Neural cell (in vitro differentiated cells): ENCODE data around the gene TAL1. TPM values are rescaled to one million over a fixed set of nuclear protein-coding genes. Genes with fewer than 3 reads are reported as not detected.

Experiments used
- H2AFZ ChIP-seq: fragments of 200-600, 300-800 bp; sonication (generic), shearing (Covaris generic); 2 replicates; pipeline ENCODE4 v1.6.0; 2014; ENCODE audit warnings: low read depth, mild to moderate bottlenecking, antibody characterized with exemption, low read length, moderate library complexity
- H3F3A ChIP-seq: fragments of 200-600 bp; shearing (Covaris generic); 2 replicates; pipeline ENCODE4 v1.6.1; 2016; ENCODE audit warnings: mild to moderate bottlenecking, moderate library complexity, mixed read lengths, antibody characterized with exemption, low read length; ENCODE audit not compliant: insufficient read depth, poor library complexity, severe bottlenecking
- H3K27ac ChIP-seq: fragments of 200-600, 300-800 bp; sonication (generic), shearing (Covaris generic); 2 replicates; pipeline ENCODE4 v1.5.1; 2014; ENCODE audit warnings: mild to moderate bottlenecking, low read length, moderate library complexity
- H3K27me3 ChIP-seq: fragments of 300-800, 200-600 bp; sonication (generic), shearing (Covaris generic); 2 replicates; pipeline ENCODE4 v1.6.0; 2014; ENCODE audit warnings: mild to moderate bottlenecking, low read depth, low read length, moderate library complexity; ENCODE audit not compliant: insufficient read depth
- H3K36me3 ChIP-seq: fragments of 300-800, 200-600 bp; sonication (generic), shearing (Covaris generic); 2 replicates; pipeline ENCODE4 v1.5.1; 2014; ENCODE audit warnings: mild to moderate bottlenecking, antibody characterized with exemption, low read length, moderate library complexity; ENCODE audit not compliant: insufficient read depth
- H3K4me2 ChIP-seq: fragments of 300-800, 200-600 bp; sonication (generic), shearing (Covaris generic); 2 replicates; pipeline ENCODE4 v1.6.0; 2014; ENCODE audit warnings: mild to moderate bottlenecking, low read length
- H3K4me3 ChIP-seq: fragments of 300-800, 200-600 bp; sonication (generic), shearing (Covaris generic); 2 replicates; pipeline ENCODE4 v1.5.1; 2014; ENCODE audit warnings: mild to moderate bottlenecking, low read length, moderate library complexity
- H3K79me2 ChIP-seq: fragments of 200-600 bp; shearing (Covaris generic); replicated peaks from 2 replicates; pipeline ENCODE4 v1.6.0; 2014; ENCODE audit warnings: mild to moderate bottlenecking, low read length, moderate library complexity; ENCODE audit not compliant: insufficient read depth
- H3K9ac ChIP-seq: fragments of 300-800, 200-600 bp; sonication (generic), shearing (Covaris generic); 2 replicates; pipeline ENCODE4 v1.6.1; 2016; ENCODE audit warnings: mild to moderate bottlenecking, low read length, mixed read lengths
- H3K9me2 ChIP-seq: fragments of 200-600 bp; shearing (Covaris generic); 2 replicates; pipeline ENCODE4 v1.6.1; 2016; ENCODE audit warnings: mild to moderate bottlenecking, low read length, mixed read lengths; ENCODE audit not compliant: insufficient read depth
- H3K9me3 ChIP-seq: fragments of 200-600, 300-800 bp; sonication (generic), shearing (Covaris generic); 2 replicates; pipeline ENCODE4 v1.6.1; 2016; ENCODE audit warnings: mild to moderate bottlenecking, mixed run types, low read length, moderate library complexity, mixed read lengths
- H4K20me1 ChIP-seq: fragments of 200-600 bp; shearing (Covaris generic); 2 replicates; pipeline ENCODE4 v1.6.1; 2016; ENCODE audit warnings: mild to moderate bottlenecking, mixed run types; ENCODE audit not compliant: insufficient read depth
- CTCF ChIP-seq: fragments of 450-650 bp; IDR thresholded peaks from 2 replicates; pipeline ENCODE4 v1.5.1; 2014; ENCODE audit warnings: antibody characterized with exemption, mild to moderate bottlenecking, moderate library complexity; ENCODE audit not compliant: poor library complexity, severe bottlenecking
- EP300 ChIP-seq: fragments of 450-650 bp; conservative IDR thresholded peaks from 2 replicates; pipeline ENCODE4 v1.6.1; 2014; ENCODE audit warnings: antibody characterized with exemption, mild to moderate bottlenecking, moderate library complexity; ENCODE audit not compliant: poor library complexity, severe bottlenecking
- EZH2 ChIP-seq: fragments of 200-600, 300-800 bp; shearing (Covaris generic), sonication (generic); IDR thresholded peaks from 2 replicates; pipeline ENCODE4 v1.6.1; 2014; ENCODE audit warnings: antibody characterized with exemption, low read length, borderline replicate concordance, mild to moderate bottlenecking; ENCODE audit not compliant: insufficient read depth, poor library complexity, severe bottlenecking
- MXI1 ChIP-seq: fragments of 450-650 bp; conservative IDR thresholded peaks from 2 replicates; pipeline ENCODE4 v1.6.1; 2014; ENCODE audit warnings: antibody characterized with exemption, mild to moderate bottlenecking; ENCODE audit not compliant: poor library complexity, severe bottlenecking
- POLR2AphosphoS5 ChIP-seq: IDR thresholded peaks from 2 replicates; pipeline ENCODE4 v1.6.1; 2012
- RAD21 ChIP-seq: fragments of 450-650 bp; conservative IDR thresholded peaks from 2 replicates; pipeline ENCODE4 v1.6.1; 2014; ENCODE audit warnings: antibody characterized with exemption, mild to moderate bottlenecking, moderate library complexity
- REST ChIP-seq: IDR thresholded peaks from 2 replicates; pipeline ENCODE4 v1.6.1; 2012; ENCODE audit warnings: borderline replicate concordance
- SMC3 ChIP-seq: fragments of 450-650 bp; conservative IDR thresholded peaks from 2 replicates; pipeline ENCODE4 v1.6.1; 2014; ENCODE audit warnings: antibody characterized with exemption, mild to moderate bottlenecking, moderate library complexity; ENCODE audit not compliant: poor library complexity
- TAF1 ChIP-seq: IDR thresholded peaks from 2 replicates; pipeline ENCODE4 v1.6.1; 2012; ENCODE audit warnings: low read depth
- polyA plus RNA-seq: library from polyadenylated mRNA; depleted of rRNA; stranded (reverse); fragments of >200 nt; gene quantifications from 2 replicates; pipeline ENCODE4 v1.2.3, GENCODE V29; 2014

TAL1 gene
- polyA plus RNA-seq, 1 donor from 2014 or later: not detected

DNA sequence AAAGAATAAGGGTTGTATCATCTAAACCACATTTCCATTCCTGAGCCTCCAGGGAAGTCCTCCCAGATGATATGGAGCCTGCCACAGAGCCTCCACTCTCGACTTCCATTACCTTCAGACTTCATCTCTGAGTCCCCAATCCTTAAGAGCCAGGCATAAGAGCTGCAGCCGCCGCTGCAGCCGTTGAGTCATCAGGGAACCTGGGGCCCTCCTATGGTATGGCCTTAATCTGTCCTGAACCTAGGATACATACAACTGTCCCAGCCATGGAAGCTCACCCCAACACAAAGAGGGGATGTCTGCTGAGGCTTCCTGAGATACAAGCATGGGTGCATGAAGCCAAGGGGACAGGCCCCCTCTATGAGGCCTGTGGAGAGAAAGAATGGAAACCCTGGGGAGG is 16.3 kb downstream of the TAL1 start:
- Histone ChIP-seq H4K20me1 (no peaks in the 10 kb centered on the region), H3K27me3 (no peaks in the 10 kb centered on the region), H3K4me3 (no peak overlapping the region), H3K79me2 (no peaks in the 10 kb centered on the region), H3F3A (no peaks in the 10 kb centered on the region), H3K9me2 (no peaks in the 10 kb centered on the region), H3K9me3 (no peaks in the 10 kb centered on the region), H2AFZ (no peak overlapping the region), H3K4me2 (no peak overlapping the region), H3K27ac (no peak overlapping the region), H3K9ac (no peak overlapping the region), H3K36me3 (no peaks in the 10 kb centered on the region)
- TF ChIP-seq EZH2: no peak
- TF ChIP-seq MXI1: no peak
- TF ChIP-seq EP300: no peak
- TF ChIP-seq CTCF: no peak
- no peak for TF ChIP-seq RAD21
- no peak for TF ChIP-seq TAF1
- no peak for TF ChIP-seq POLR2AphosphoS5
- TF ChIP-seq REST: no peak
- no peak for TF ChIP-seq SMC3

DNA sequence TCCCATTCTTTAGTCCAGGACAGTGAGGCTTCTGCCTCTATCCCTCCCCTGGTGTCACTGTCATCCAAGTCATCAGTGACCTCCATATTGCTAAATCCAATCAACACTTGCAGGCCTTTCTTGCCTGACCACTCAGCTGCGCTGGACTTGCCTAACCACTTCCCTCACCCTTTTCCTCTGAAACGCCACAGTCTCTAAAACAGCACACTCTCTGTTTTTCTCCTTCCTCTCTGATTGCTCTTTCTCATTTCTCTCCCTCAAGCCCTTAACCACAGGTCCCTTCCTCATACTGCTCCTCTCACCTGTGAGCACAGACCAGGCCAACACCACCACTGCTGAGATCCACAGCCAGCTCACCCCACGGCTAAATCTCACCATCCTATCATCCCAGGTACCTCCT is 17.5 kb downstream of the TAL1 start:
- no peaks in the 10 kb centered on the region for H3K36me3 ChIP-seq
- TF ChIP-seq POLR2AphosphoS5: no peak
- no peaks in the 10 kb centered on the region for H3K27me3 ChIP-seq
- no peak overlapping the region for H2AFZ ChIP-seq
- H3K27ac ChIP-seq: no peak overlapping the region
- no peaks in the 10 kb centered on the region for H3K9me2 ChIP-seq
- H3K4me3 ChIP-seq: no peak overlapping the region
- no peaks in the 10 kb centered on the region for H4K20me1 ChIP-seq
- H3F3A ChIP-seq: no peaks in the 10 kb centered on the region
- H3K4me2 ChIP-seq: no peak overlapping the region
- H3K79me2 ChIP-seq: no peaks in the 10 kb centered on the region
- H3K9me3 ChIP-seq: no peaks in the 10 kb centered on the region
- H3K9ac ChIP-seq: no peak overlapping the region
